Ascending aorta (tissue), 2 donors: Measurements from ENCODE around the gene TNIP2. TPM values are rescaled to one million over a fixed set of nuclear protein-coding genes. Genes with fewer than 3 reads are reported as not detected.
"Not testable (repeated sequence)": the region's sequence is repeated elsewhere in the genome, so short reads cannot be mapped to it uniquely, and the experiment has no call there.

Source experiments
- DNase-seq, 2 donors: peaks; one replicate each; pipeline ENCODE4 v3.0.0-alpha.2; 2019; ENCODE audit warnings: low spot score in 2 of 2
- H3K27ac ChIP-seq, 2 donors: fragments of 200-600 bp; sonication (generic); one replicate each; pipeline ENCODE4 v1.5.1; 2016 to 2017; ENCODE audit warnings: mild to moderate bottlenecking in 1 of 2
- H3K27me3 ChIP-seq: fragments of 200-600 bp; sonication (generic); one replicate; pipeline ENCODE4 v1.5.1; 2017
- H3K36me3 ChIP-seq, 2 donors: fragments of 200-600 bp; sonication (generic); one replicate each; pipeline ENCODE4 v1.5.1; 2016
- H3K4me1 ChIP-seq, 2 donors: fragments of 200-600 bp; sonication (generic); one replicate each; pipeline ENCODE4 v1.5.1; 2016 to 2017; ENCODE audit warnings: mild to moderate bottlenecking in 1 of 2
- H3K4me3 ChIP-seq, 2 donors: fragments of 200-600 bp; sonication (generic); one replicate each; pipeline ENCODE4 v1.5.1; 2016 to 2017; ENCODE audit warnings: mild to moderate bottlenecking in 1 of 2
- H3K9me3 ChIP-seq, 2 donors: fragments of 200-600 bp; sonication (generic); one replicate each; pipeline ENCODE4 v1.5.1; 2016
- intact Hi-C: fragments of 100-400 bp; cut with DNase I; formaldehyde crosslinking; loops from one replicate; pipeline ENCODE4 v1.15.1; 2023
- total RNA-seq: library from RNA; depleted of rRNA; stranded (reverse); fragments of >200 nt; gene quantifications from one replicate; pipeline ENCODE4 v1.1.0, GENCODE V29; 2016
- TF ChIP-seq, protein P1 (sequence below), 3 experiments: fragments of 200-600 bp in 2 of 3; fragments of 450-650 bp in 1 of 3; sonication (generic) in 2 of 3; IDR thresholded peaks; one replicate each; pipeline ENCODE4 v1.5.1; 2016 to 2019; ENCODE audit warnings: antibody characterized with exemption in 3 of 3, mild to moderate bottlenecking in 1 of 3, moderate library complexity in 1 of 3

TNIP2 gene
- total RNA-seq, 1 donor from 2014 or later, result 65.6 TPM

DNA sequence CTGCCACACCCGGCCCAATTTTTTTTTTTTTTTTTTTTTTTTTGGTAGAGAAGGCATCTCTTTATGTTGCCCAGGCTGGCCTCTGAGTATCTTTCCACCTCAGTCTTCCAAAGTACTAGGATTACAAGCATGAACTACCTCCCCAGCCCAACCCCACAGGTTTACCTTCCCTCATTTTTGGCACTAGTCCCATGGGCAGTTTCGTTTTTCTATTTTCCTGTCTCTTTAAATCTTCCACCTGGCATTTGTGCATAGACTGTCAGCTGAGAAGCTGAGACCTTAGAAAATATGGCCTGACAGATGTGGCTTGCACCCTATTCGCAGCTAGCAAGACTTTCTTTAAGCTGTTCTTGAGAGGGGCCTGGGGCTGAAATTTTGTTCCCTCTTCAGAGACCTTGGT lies 27.9 kb downstream of the TNIP2 start:
- Histone ChIP-seq H3K4me3 (no peak overlapping the region), H3K27me3 (no peaks in the 10 kb centered on the region), H3K36me3 (peaks cover 16 to 46% of the 10 kb centered on the region in 2 donors), H3K27ac (no peak overlapping the region), H3K4me1 (no peaks in the 10 kb centered on the region), H3K9me3 (no peaks in the 10 kb centered on the region)
- intact Hi-C loops, result no loop called here
- DNase-seq, result no peak
- TF ChIP-seq, protein P1, sequence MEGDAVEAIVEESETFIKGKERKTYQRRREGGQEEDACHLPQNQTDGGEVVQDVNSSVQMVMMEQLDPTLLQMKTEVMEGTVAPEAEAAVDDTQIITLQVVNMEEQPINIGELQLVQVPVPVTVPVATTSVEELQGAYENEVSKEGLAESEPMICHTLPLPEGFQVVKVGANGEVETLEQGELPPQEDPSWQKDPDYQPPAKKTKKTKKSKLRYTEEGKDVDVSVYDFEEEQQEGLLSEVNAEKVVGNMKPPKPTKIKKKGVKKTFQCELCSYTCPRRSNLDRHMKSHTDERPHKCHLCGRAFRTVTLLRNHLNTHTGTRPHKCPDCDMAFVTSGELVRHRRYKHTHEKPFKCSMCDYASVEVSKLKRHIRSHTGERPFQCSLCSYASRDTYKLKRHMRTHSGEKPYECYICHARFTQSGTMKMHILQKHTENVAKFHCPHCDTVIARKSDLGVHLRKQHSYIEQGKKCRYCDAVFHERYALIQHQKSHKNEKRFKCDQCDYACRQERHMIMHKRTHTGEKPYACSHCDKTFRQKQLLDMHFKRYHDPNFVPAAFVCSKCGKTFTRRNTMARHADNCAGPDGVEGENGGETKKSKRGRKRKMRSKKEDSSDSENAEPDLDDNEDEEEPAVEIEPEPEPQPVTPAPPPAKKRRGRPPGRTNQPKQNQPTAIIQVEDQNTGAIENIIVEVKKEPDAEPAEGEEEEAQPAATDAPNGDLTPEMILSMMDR (IDR thresholded peaks at IDR 0.05), result no peak

- H3K9me3 ChIP-seq, H3K4me1 ChIP-seq, H3K27ac ChIP-seq, intact Hi-C loops, H3K27me3 ChIP-seq, DNase-seq, H3K4me3 ChIP-seq: not testable (repeated sequence)
- peaks cover 14 to 37% of the 10 kb centered on the region in 2 donors for H3K36me3 ChIP-seq
These were observed 29.3 kb downstream of the TNIP2 start for GRCh38 chr4:2726881-2727280.

- Histone ChIP-seq H3K36me3 (peaks cover 19 to 36% of the 10 kb centered on the region in 2 donors), H3K4me1 (no peaks in the 10 kb centered on the region), H3K4me3 (no peak overlapping the region), H3K9me3 (no peaks in the 10 kb centered on the region), H3K27ac (no peak overlapping the region), H3K27me3 (no peaks in the 10 kb centered on the region)
- DNase-seq, result no peak
- TF ChIP-seq, protein P1 (IDR thresholded peaks at IDR 0.05), result no peak
- intact Hi-C loops, result no loop called here
These were observed 30.8 kb downstream of the TNIP2 start for GRCh38 chr4:2725380-2725779.

- Histone ChIP-seq H3K4me3 (no peak overlapping the region), H3K9me3 (no peaks in the 10 kb centered on the region), H3K27ac (no peak overlapping the region), H3K27me3 (no peaks in the 10 kb centered on the region), H3K4me1 (no peaks in the 10 kb centered on the region), H3K36me3 (peaks cover 24 to 37% of the 10 kb centered on the region in 2 donors)
- TF ChIP-seq, protein P1 (IDR thresholded peaks at IDR 0.05), result no peak
- intact Hi-C loops, result no loop called here
- DNase-seq, result no peak
These were observed 32.4 kb downstream of the TNIP2 start for GRCh38 chr4:2723751-2724150.

- Histone ChIP-seq H3K4me3 (no peak overlapping the region), H3K27ac (no peak overlapping the region), H3K27me3 (no peaks in the 10 kb centered on the region), H3K4me1 (no peaks in the 10 kb centered on the region), H3K36me3 (peaks cover 30 to 47% of the 10 kb centered on the region in 2 donors), H3K9me3 (no peaks in the 10 kb centered on the region)
- DNase-seq, result peak in 1 of 2 donors; percentile 45
- intact Hi-C loops, result no loop called here
- TF ChIP-seq, protein P1 (IDR thresholded peaks at IDR 0.05), result no peak
These were observed 34.1 kb downstream of the TNIP2 start for GRCh38 chr4:2722033-2722432.

GRCh38 chr4:2721586-2721985 lies 34.5 kb downstream of the TNIP2 start:
- H3K36me3 ChIP-seq, result peaks cover 34 to 52% of the 10 kb centered on the region in 2 donors

More at GRCh38 chr4:2721586-2721985, 34.5 kb downstream of the TNIP2 start:
- Histone ChIP-seq H3K4me3 (no peak overlapping the region), H3K27ac (no peak overlapping the region), H3K9me3 (no peaks in the 10 kb centered on the region), H3K4me1 (no peaks in the 10 kb centered on the region), H3K27me3 (no peaks in the 10 kb centered on the region)
- intact Hi-C loops, result no loop called here
- DNase-seq, result peak in 1 of 2 donors; percentile 7
- TF ChIP-seq, protein P1 (IDR thresholded peaks at IDR 0.05), result no peak
